Mesothelial cell of epicardium (in vitro differentiated cells): ENCODE data around the gene MYMX. TPM values are rescaled to one million over a fixed set of nuclear protein-coding genes. Genes with fewer than 3 reads are reported as not detected.

Experiments used
- DNase-seq, 2 experiments: peaks; one replicate each; pipeline ENCODE4 v3.0.0; 2021; ENCODE audit warnings: low spot score in 2 of 2; ENCODE audit not compliant: unreplicated experiment in 2 of 2
- H3K27ac Mint-ChIP-seq: 2 replicates; pipeline ENCODE4 v1.8.0; 2021; ENCODE audit warnings: mixed read lengths
- H3K27me3 Mint-ChIP-seq: 2 replicates; pipeline ENCODE4 v1.8.0; 2021; ENCODE audit warnings: low read depth, mixed read lengths
- H3K36me3 Mint-ChIP-seq: 2 replicates; pipeline ENCODE4 v1.8.0; 2021; ENCODE audit warnings: mixed read lengths
- H3K4me1 Mint-ChIP-seq: 2 replicates; pipeline ENCODE4 v1.8.0; 2021; ENCODE audit warnings: mixed read lengths
- H3K4me3 Mint-ChIP-seq: 2 replicates; pipeline ENCODE4 v1.8.0; 2021; ENCODE audit warnings: mild to moderate bottlenecking, moderate library complexity, mixed read lengths
- H3K9me3 Mint-ChIP-seq: 2 replicates; pipeline ENCODE4 v1.8.0; 2021; ENCODE audit warnings: mixed read lengths
- total RNA-seq: library from RNA; stranded (reverse); gene quantifications from 3 replicates; pipeline ENCODE4 v1.2.1, GENCODE V29; 2021
- TF ChIP-seq, protein P1 (sequence below): fragments of 200-600 bp; sonication (generic); IDR thresholded peaks from one replicate; pipeline ENCODE4 v1.5.0; 2021; ENCODE audit warnings: antibody characterized with exemption; ENCODE audit not compliant: unreplicated experiment

MYMX gene
- total RNA-seq, 1 donor from 2014 or later, result not detected

DNA sequence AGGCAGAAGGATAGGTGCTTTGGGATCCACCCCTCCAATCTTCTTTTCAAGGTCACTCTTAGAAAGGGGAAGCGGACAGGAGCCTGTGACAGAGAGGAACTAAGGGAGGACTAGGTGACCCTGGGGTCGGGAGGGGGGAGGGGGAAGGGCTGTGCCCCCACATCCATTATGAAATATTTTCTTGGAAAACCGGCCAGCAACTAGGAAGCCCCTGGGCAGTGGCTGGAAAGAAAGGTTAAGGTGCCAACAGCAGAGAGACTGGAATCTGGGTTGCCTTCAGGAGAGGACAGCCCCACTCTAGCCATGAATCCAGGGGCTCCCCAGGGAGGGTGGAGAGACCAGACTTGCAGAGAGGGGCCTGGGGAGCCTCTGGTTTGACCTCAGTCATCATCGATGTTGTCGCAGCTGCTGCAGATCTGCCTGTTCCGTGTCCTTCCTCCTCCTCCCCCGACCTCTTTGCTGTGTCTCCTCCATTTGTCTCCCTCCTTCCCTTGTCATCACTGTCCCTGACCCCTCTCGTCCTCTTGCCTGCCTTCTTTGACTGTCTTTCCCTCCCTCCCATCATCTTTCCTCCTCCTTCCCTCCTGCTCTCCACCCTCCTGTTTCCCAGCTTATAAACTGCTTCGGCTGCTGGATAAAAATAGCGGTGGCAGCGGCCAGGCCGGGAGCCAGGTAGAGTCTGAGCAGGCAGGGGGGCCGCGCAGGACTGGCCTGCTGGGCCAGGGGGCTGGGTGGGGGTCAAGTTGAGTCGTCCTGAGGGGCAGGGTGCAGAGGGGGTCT is 9.8 kb downstream of the MYMX start:
- TF ChIP-seq, protein P1, sequence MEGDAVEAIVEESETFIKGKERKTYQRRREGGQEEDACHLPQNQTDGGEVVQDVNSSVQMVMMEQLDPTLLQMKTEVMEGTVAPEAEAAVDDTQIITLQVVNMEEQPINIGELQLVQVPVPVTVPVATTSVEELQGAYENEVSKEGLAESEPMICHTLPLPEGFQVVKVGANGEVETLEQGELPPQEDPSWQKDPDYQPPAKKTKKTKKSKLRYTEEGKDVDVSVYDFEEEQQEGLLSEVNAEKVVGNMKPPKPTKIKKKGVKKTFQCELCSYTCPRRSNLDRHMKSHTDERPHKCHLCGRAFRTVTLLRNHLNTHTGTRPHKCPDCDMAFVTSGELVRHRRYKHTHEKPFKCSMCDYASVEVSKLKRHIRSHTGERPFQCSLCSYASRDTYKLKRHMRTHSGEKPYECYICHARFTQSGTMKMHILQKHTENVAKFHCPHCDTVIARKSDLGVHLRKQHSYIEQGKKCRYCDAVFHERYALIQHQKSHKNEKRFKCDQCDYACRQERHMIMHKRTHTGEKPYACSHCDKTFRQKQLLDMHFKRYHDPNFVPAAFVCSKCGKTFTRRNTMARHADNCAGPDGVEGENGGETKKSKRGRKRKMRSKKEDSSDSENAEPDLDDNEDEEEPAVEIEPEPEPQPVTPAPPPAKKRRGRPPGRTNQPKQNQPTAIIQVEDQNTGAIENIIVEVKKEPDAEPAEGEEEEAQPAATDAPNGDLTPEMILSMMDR, result no peak
- H3K27me3 Mint-ChIP-seq, result peaks cover 20% of the 10 kb centered on the region
- H3K27ac Mint-ChIP-seq, result no peak overlapping the region
- H3K36me3 Mint-ChIP-seq, result no peaks in the 10 kb centered on the region
- no peaks in the 10 kb centered on the region for H3K9me3 Mint-ChIP-seq
- no peak for DNase-seq
- peaks cover 56% of the 10 kb centered on the region for H3K4me1 Mint-ChIP-seq
- H3K4me3 Mint-ChIP-seq, result no peak overlapping the region

DNA sequence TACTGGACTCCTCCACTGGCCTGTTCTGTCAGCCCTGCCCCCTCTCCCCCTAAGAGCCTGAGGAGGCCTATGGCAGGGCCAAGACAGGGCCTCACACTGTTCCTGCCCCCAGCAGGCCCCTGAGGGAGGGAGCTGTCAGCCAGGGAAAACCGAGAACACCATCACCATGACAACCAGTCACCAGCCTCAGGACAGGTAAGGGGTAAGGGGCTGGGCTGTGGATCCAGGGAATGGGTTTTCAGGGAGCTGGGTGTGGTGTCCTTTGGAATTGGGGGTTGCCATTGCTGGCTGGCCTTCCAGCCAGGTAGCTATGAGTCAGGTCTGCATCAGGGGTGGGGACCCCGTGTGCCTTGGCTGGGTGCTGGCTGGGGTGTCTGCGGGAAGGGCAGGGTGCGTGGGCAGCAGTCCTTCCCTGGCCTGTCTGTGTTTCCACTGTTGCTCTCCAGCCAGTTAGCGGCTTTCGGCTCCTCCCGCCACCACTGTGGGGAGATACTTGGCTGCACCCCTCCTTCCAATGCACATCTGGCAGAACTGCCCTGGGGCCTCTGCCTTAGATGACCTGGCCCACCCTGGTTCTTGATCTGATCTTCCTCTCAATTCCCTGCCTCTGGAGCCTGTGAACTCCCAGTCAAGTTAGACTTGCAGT is 10.5 kb downstream of the MYMX start:
- H3K4me1 Mint-ChIP-seq, result peaks cover 53% of the 10 kb centered on the region
- TF ChIP-seq, protein P1, result no peak
- H3K36me3 Mint-ChIP-seq, result no peaks in the 10 kb centered on the region
- H3K27me3 Mint-ChIP-seq, result peaks cover 20% of the 10 kb centered on the region
- no peak overlapping the region for H3K4me3 Mint-ChIP-seq
- no peak for DNase-seq
- H3K9me3 Mint-ChIP-seq, result no peaks in the 10 kb centered on the region
- H3K27ac Mint-ChIP-seq, result no peak overlapping the region

GRCh38 chr6:44228031-44228430 is 11.3 kb downstream of the MYMX start:
- peaks cover 48% of the 10 kb centered on the region for H3K4me1 Mint-ChIP-seq
- no peak overlapping the region for H3K4me3 Mint-ChIP-seq

GRCh38 chr6:44228433-44228832 is 11.7 kb downstream of the MYMX start:
- peaks cover 14% of the 10 kb centered on the region for H3K27me3 Mint-ChIP-seq
- H3K27ac Mint-ChIP-seq, result no peak overlapping the region
- H3K4me3 Mint-ChIP-seq, result no peak overlapping the region
- no peaks in the 10 kb centered on the region for H3K36me3 Mint-ChIP-seq
- no peak for DNase-seq
- peaks cover 47% of the 10 kb centered on the region for H3K4me1 Mint-ChIP-seq
- H3K9me3 Mint-ChIP-seq, result no peaks in the 10 kb centered on the region
- TF ChIP-seq, protein P1, result no peak

More at GRCh38 chr6:44228031-44228430, 11.3 kb downstream of the MYMX start:
- Mint-ChIP-seq H3K27ac (no peak overlapping the region), H3K36me3 (no peaks in the 10 kb centered on the region), H3K27me3 (peaks cover 16% of the 10 kb centered on the region), H3K9me3 (no peaks in the 10 kb centered on the region)
- TF ChIP-seq, protein P1, result no peak
- DNase-seq, result no peak

DNA sequence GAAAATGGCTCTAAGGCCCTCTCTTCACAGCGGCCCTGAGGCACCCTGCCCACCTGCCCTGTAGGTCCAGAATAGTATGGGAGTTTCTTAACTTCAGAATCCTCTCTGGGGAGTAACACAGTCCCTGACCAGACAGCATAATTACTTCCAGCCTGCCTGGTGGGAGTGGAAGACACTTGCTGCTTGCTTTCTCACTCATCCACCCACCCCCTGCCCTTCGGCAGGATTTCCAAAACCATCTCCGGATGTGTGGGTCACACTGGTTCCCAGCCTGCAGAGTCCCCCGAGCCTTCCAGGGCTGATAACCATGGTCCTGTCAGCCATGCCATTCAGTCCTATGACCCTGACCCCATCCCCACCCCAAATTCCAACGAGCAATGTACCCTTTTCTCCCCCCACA is 12.1 kb downstream of the MYMX start:
- no peak overlapping the region for H3K27ac Mint-ChIP-seq
- H3K4me3 Mint-ChIP-seq, result no peak overlapping the region
- TF ChIP-seq, protein P1, result no peak
- peaks cover 13% of the 10 kb centered on the region for H3K27me3 Mint-ChIP-seq
- peaks cover 50% of the 10 kb centered on the region for H3K4me1 Mint-ChIP-seq
- H3K36me3 Mint-ChIP-seq, result no peaks in the 10 kb centered on the region
- no peaks in the 10 kb centered on the region for H3K9me3 Mint-ChIP-seq
- no peak for DNase-seq
